ENCODE data around the gene CECR2. TPM values are rescaled to one million over a fixed set of nuclear protein-coding genes. Genes with fewer than 3 reads are reported as not detected.

The CECR2 gene
- total and polyA plus RNA-seq, 2 experiments from 2014 or later: 0.10 TPM; not detected in 1

DNA sequence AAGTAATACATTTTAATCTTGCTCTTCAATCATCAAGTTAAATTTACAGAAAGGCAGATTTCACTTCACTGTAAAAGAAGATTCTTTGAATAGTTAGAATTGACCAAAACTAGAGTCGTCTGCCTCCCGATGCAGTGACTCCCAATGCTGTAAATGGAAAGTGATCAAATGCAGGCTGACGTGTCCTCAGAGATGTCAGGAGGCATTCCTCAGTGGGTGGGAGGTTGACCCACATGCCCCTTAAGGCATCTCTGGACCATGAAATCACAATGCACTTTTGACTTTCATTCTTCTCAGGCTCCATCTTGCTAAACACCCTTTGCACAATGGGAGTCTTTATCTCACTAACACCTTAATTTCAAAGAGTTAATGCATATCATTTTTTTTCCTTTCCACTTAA, 19.0 kb upstream of the CECR2 start:
- TF ChIP-seq EZH2 (IDR thresholded peaks at IDR 0.05; ENCODE audit: insufficient read depth, poor library complexity, severe bottlenecking): no peak
- Histone ChIP-seq H3K79me2 (ENCODE audit: insufficient read depth) (no peaks in the 10 kb centered on the region), H4K20me1 (ENCODE audit: insufficient read depth) (no peaks in the 10 kb centered on the region), H3K9me3 (ENCODE audit: low read depth) (no peaks in the 10 kb centered on the region), H3K4me2 (ENCODE audit: unreplicated experiment) (no peak overlapping the region), H3K4me3 (no peak overlapping the region), H3K27ac (no peak overlapping the region), H3K9ac (no peak overlapping the region), H3K4me1 (ENCODE audit: insufficient read depth) (no peaks in the 10 kb centered on the region), H3K9me2 (ENCODE audit: insufficient read depth) (no peaks in the 10 kb centered on the region), H3K36me3 (ENCODE audit: low read depth) (no peaks in the 10 kb centered on the region), H3F3A (ENCODE audit: insufficient read depth) (no peaks in the 10 kb centered on the region), H3K27me3 (replicated peaks; ENCODE audit: insufficient read depth) (no peaks in the 10 kb centered on the region), H2AFZ (no peak overlapping the region)
- 46 to 53% methylated on average over 3 of the region's 3 CpGs for WGBS, 2 experiments (ENCODE audit: low coverage in 1 of 2, low lambda C conversion rate in 2 of 2, missing lambda C conversion rate in 2 of 2)
- in situ Hi-C loops (cut with MboI): no loop called here
- no peak for DNase-seq

DNA sequence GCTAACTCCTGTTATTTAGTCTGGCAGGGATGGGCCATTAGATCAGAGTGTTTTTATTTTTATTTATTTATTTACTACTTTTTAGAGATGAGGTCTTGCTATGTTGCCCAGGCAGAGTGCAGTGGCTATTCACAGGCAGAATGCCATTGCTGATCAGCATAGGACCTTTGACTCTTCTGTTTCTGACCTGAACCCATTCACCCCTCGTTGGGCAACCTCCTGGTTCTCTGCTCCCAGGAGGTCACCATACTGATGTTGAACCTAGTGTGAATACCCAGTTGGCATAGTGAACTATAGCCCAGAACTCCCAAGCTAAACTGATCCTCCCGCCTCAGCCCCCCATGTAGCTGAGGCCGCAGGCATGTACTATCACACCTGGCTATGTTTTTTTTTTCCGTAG, 16.5 kb upstream of the CECR2 start:
- Histone ChIP-seq H3K4me3 (no peak overlapping the region), H3K9me2 (ENCODE audit: insufficient read depth) (no peaks in the 10 kb centered on the region), H3F3A (ENCODE audit: insufficient read depth) (no peaks in the 10 kb centered on the region), H3K9me3 (ENCODE audit: low read depth) (no peaks in the 10 kb centered on the region), H3K9ac (no peak overlapping the region), H2AFZ (no peak overlapping the region), H3K4me2 (ENCODE audit: unreplicated experiment) (no peak overlapping the region), H3K79me2 (ENCODE audit: insufficient read depth) (no peaks in the 10 kb centered on the region), H3K36me3 (ENCODE audit: low read depth) (no peaks in the 10 kb centered on the region), H4K20me1 (ENCODE audit: insufficient read depth) (no peaks in the 10 kb centered on the region), H3K4me1 (ENCODE audit: insufficient read depth) (no peaks in the 10 kb centered on the region), H3K27ac (no peak overlapping the region), H3K27me3 (replicated peaks; ENCODE audit: insufficient read depth) (no peaks in the 10 kb centered on the region)
- in situ Hi-C loops (cut with MboI): no loop called here
- no peak for DNase-seq
- 45 to 47% methylated on average over 4 of the region's 4 CpGs for WGBS, 2 experiments (ENCODE audit: low coverage in 1 of 2, low lambda C conversion rate in 2 of 2, missing lambda C conversion rate in 2 of 2)
- TF ChIP-seq EZH2 (IDR thresholded peaks at IDR 0.05; ENCODE audit: insufficient read depth, poor library complexity, severe bottlenecking) (no peak), EZH2phosphoT487 (IDR thresholded peaks at IDR 0.05; ENCODE audit: insufficient read depth, low read depth) (no peak)

DNA sequence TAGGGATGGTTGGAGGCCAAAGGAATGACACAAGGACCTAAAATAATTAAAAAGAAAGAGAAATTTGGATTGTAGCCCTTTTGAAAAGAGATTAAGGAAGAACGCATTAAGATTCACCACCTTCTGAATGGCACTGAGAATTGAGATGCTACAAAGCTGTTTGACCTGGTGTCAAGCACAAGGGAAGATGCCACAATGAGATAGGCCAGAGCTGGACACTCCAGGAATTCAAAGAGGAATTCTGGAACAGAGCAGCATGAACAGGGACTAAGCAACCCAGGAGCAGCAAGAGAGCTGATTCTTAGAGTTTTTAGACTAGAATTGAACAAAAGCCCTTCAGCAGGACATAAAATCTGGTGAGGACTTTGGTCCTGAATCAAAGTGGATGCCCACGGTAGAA, 11.6 kb upstream of the CECR2 start:
- H3K4me1 ChIP-seq (ENCODE audit: insufficient read depth): no peaks in the 10 kb centered on the region
- no peak overlapping the region for H3K4me2 ChIP-seq (ENCODE audit: unreplicated experiment)
- TF ChIP-seq EZH2 (IDR thresholded peaks at IDR 0.05; ENCODE audit: insufficient read depth, poor library complexity, severe bottlenecking): no peak
- no peak for TF ChIP-seq EZH2phosphoT487 (IDR thresholded peaks at IDR 0.05; ENCODE audit: insufficient read depth, low read depth)
- no peaks in the 10 kb centered on the region for H3K9me3 ChIP-seq (ENCODE audit: low read depth)
- H3K4me3 ChIP-seq: no peak overlapping the region
- no peaks in the 10 kb centered on the region for H3K36me3 ChIP-seq (ENCODE audit: low read depth)
- H3K27ac ChIP-seq: no peak overlapping the region
- no peak overlapping the region for H2AFZ ChIP-seq
- no peaks in the 10 kb centered on the region for H3K9me2 ChIP-seq (ENCODE audit: insufficient read depth)
- WGBS, 2 experiments (ENCODE audit: low coverage in 1 of 2, low lambda C conversion rate in 2 of 2, missing lambda C conversion rate in 2 of 2): 23 to 42% methylated on average over 2 of the region's 2 CpGs
- H3K27me3 ChIP-seq (replicated peaks; ENCODE audit: insufficient read depth): no peaks in the 10 kb centered on the region
- no peaks in the 10 kb centered on the region for H3K79me2 ChIP-seq (ENCODE audit: insufficient read depth)
- H4K20me1 ChIP-seq (ENCODE audit: insufficient read depth): no peaks in the 10 kb centered on the region
- DNase-seq: no peak
- no peak overlapping the region for H3K9ac ChIP-seq
- in situ Hi-C loops (cut with MboI): no loop called here
- H3F3A ChIP-seq (ENCODE audit: insufficient read depth): no peaks in the 10 kb centered on the region

DNA sequence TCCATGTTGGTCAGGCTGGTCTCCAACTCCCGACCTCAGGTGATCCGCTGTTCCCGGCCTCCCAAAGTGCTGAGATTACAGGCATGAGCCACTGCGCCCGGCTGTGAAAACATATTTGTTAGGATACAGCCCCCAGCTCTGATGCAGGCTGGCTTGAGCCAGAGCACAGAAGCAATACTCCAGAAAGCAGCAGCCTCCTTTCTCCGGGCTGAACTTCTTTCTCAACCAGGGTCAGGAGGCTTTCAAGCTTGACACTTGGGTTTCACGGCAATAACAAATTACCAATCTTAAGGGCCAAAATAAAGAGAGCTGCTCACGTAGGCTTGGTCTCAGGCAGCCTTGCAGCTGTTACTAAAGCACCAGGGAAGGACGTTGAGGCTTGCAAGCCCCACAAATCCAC, 10.8 kb upstream of the CECR2 start:
- Histone ChIP-seq H3K9ac (no peak overlapping the region), H3K36me3 (ENCODE audit: low read depth) (no peaks in the 10 kb centered on the region), H3K4me3 (no peak overlapping the region), H3K9me2 (ENCODE audit: insufficient read depth) (no peaks in the 10 kb centered on the region), H3K27me3 (replicated peaks; ENCODE audit: insufficient read depth) (no peaks in the 10 kb centered on the region), H3K4me1 (ENCODE audit: insufficient read depth) (no peaks in the 10 kb centered on the region), H3F3A (ENCODE audit: insufficient read depth) (no peaks in the 10 kb centered on the region), H4K20me1 (ENCODE audit: insufficient read depth) (no peaks in the 10 kb centered on the region), H3K27ac (no peak overlapping the region), H3K9me3 (ENCODE audit: low read depth) (no peaks in the 10 kb centered on the region), H3K4me2 (ENCODE audit: unreplicated experiment) (no peak overlapping the region), H2AFZ (no peak overlapping the region), H3K79me2 (ENCODE audit: insufficient read depth) (no peaks in the 10 kb centered on the region)
- in situ Hi-C loops (cut with MboI): no loop called here
- DNase-seq: no peak
- WGBS, 2 experiments (ENCODE audit: low coverage in 1 of 2, low lambda C conversion rate in 2 of 2, missing lambda C conversion rate in 2 of 2): 20 to 25% methylated on average over 9 of the region's 9 CpGs
- no peak for TF ChIP-seq EZH2 (IDR thresholded peaks at IDR 0.05; ENCODE audit: insufficient read depth, poor library complexity, severe bottlenecking)
- no peak for TF ChIP-seq EZH2phosphoT487 (IDR thresholded peaks at IDR 0.05; ENCODE audit: insufficient read depth, low read depth)

DNA sequence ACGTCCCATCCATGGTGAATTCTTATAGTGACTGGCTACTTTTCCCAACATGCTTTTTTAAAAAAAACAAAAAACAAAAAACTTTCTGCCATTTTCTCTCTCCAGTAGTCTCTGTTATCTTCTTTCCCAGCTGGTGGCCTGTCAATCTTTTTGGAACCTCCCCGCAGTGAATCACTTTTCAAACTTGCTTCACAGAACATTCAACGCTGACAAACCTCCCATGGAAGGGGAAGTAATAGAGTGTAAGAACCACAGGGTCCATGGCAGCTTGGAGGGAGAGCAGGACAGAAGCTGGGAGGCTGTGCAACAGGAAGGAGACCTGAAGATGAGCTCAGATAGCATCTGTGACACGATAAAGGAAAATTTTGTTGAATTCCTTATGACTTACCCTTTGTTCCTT, 9.8 kb upstream of the CECR2 start:
- Histone ChIP-seq H3K4me1 (ENCODE audit: insufficient read depth) (no peaks in the 10 kb centered on the region), H3K4me2 (ENCODE audit: unreplicated experiment) (no peak overlapping the region), H4K20me1 (ENCODE audit: insufficient read depth) (no peaks in the 10 kb centered on the region), H3K27ac (no peak overlapping the region), H3K9me3 (ENCODE audit: low read depth) (no peaks in the 10 kb centered on the region), H3K79me2 (ENCODE audit: insufficient read depth) (no peaks in the 10 kb centered on the region), H3K36me3 (ENCODE audit: low read depth) (no peaks in the 10 kb centered on the region), H2AFZ (no peak overlapping the region), H3K27me3 (replicated peaks; ENCODE audit: insufficient read depth) (no peaks in the 10 kb centered on the region), H3F3A (ENCODE audit: insufficient read depth) (no peaks in the 10 kb centered on the region), H3K9me2 (ENCODE audit: insufficient read depth) (no peaks in the 10 kb centered on the region), H3K4me3 (no peak overlapping the region), H3K9ac (no peak overlapping the region)
- no peak for TF ChIP-seq EZH2 (IDR thresholded peaks at IDR 0.05; ENCODE audit: insufficient read depth, poor library complexity, severe bottlenecking)
- no peak for TF ChIP-seq EZH2phosphoT487 (IDR thresholded peaks at IDR 0.05; ENCODE audit: insufficient read depth, low read depth)
- in situ Hi-C loops (cut with MboI): no loop called here
- 20 to 25% methylated on average over 4 of the region's 4 CpGs for WGBS, 2 experiments (ENCODE audit: low coverage in 1 of 2, low lambda C conversion rate in 2 of 2, missing lambda C conversion rate in 2 of 2)
- DNase-seq: no peak

Data from GM23248 (cell line).